Spleen (tissue), 11 donors: ENCODE data around the gene PRICKLE1. TPM values are rescaled to one million over a fixed set of nuclear protein-coding genes. Genes with fewer than 3 reads are reported as not detected.
A peak's percentile ranks its signal among the peaks of the same experiment; 100 is the strongest.

Experiments
- DNase-seq: peaks from one replicate; pipeline ENCODE4 v3.0.0-alpha.2; 2020
- H3K27ac ChIP-seq, 8 donors: fragments of 200-600 bp; sonication (generic) in 7 of 8; 1 replicate in 4 of 8; 2 replicates in 4 of 8; pipeline versions ENCODE4 v1.5.0 to v1.8.0; 2016 to 2021; ENCODE audit warnings: inconsistent platforms in 4 of 8, mild to moderate bottlenecking in 4 of 8, moderate library complexity in 1 of 8
- H3K27me3 ChIP-seq, 7 donors: fragments of 200-600 bp; sonication (generic) in 6 of 7; replicated peaks in 1 of 7; 1 replicate in 4 of 7; 2 replicates in 3 of 7; pipeline versions ENCODE4 v1.5.0 to v1.8.0; 2016 to 2021; ENCODE audit warnings: inconsistent platforms in 3 of 7, mild to moderate bottlenecking in 1 of 7
- H3K36me3 ChIP-seq, 6 donors: fragments of 200-600 bp; sonication (generic) in 5 of 6; 1 replicate in 4 of 6; 2 replicates in 2 of 6; pipeline versions ENCODE4 v1.5.0 to v1.8.0; 2016 to 2021; ENCODE audit warnings: inconsistent platforms in 2 of 6
- H3K4me1 ChIP-seq, 6 donors: fragments of 200-600 bp; sonication (generic) in 5 of 6; 1 replicate in 3 of 6; 2 replicates in 3 of 6; pipeline versions ENCODE4 v1.5.0 to v1.8.0; 2016 to 2021; ENCODE audit warnings: inconsistent platforms in 3 of 6
- H3K4me3 ChIP-seq, 8 donors: fragments of 200-600 bp; sonication (generic) in 7 of 8; 1 replicate in 4 of 8; 2 replicates in 4 of 8; pipeline versions ENCODE4 v1.5.0 to v1.8.0; 2016 to 2021; ENCODE audit warnings: inconsistent platforms in 4 of 8, mild to moderate bottlenecking in 4 of 8, moderate library complexity in 2 of 8
- H3K9me3 ChIP-seq, 8 donors: fragments of 200-600 bp; sonication (generic) in 7 of 8; 1 replicate in 4 of 8; 2 replicates in 4 of 8; pipeline versions ENCODE4 v1.5.0 to v1.8.0; 2016 to 2021; ENCODE audit warnings: inconsistent platforms in 4 of 8
- CTCF ChIP-seq, 11 experiments: fragments of 200-600 bp in 7 of 11; fragments of 450-650 bp in 4 of 11; sonication (generic) in 4 of 11; IDR thresholded peaks in 8 of 11; conservative IDR thresholded peaks in 3 of 11; 1 replicate in 7 of 11; 2 replicates in 4 of 11; pipeline versions ENCODE4 v1.4.0 to v1.8.0; 2016 to 2021; ENCODE audit warnings: antibody characterized with exemption in 11 of 11, inconsistent platforms in 4 of 11, mild to moderate bottlenecking in 1 of 11
- POLR2A ChIP-seq, 3 donors: fragments of 450-650 bp; IDR thresholded peaks; one replicate each; pipeline ENCODE4 v1.5.1; 2017; ENCODE audit warnings: antibody characterized with exemption in 3 of 3, mild to moderate bottlenecking in 1 of 3
- POLR2AphosphoS5 ChIP-seq, 3 donors: sonication (generic); formaldehyde crosslinking; IDR thresholded peaks; one replicate each; pipeline ENCODE4 v1.5.1; 2017; ENCODE audit warnings: antibody characterized with exemption in 3 of 3
- WGBS, 5 donors: extraction: QIAGEN DNeasy Blood & Tissue Kit in 3 of 5; methylation state at CpG; one replicate each; pipeline versions ENCODE4 v1.1.5 to v1.1.7; 2013 to 2018; 5-methylcytosine and 5-hydroxymethylcytosine counted together
- intact Hi-C: fragments of 100-400 bp; cut with DNase I; formaldehyde crosslinking; loops from one replicate; pipeline ENCODE4 v1.15.0; 2023; ENCODE audit warnings: low total_unique reads
- polyA plus RNA-seq, 3 donors: library from polyadenylated mRNA; stranded (reverse); fragments of 200-250 nt; gene quantifications; one replicate each; pipeline ENCODE4 v1.2.1, GENCODE V29; 2013
- total RNA-seq, 7 donors: library from RNA; depleted of rRNA in 3 of 7; stranded (reverse); fragments of >200 nt in 3 of 7; fragmentation: NEBNext Ultra II Directional in 4 of 7; extraction: Animal tissue kit (Norgen Biotek cat#: 25700) in 4 of 7; gene quantifications; one replicate each; pipeline versions ENCODE4 v1.1.0 to v1.2.1, GENCODE V29; 2016 to 2021
- donor health status: healthy with polysubstance abuse.
- donor health status: DM: no; HTN: no; CAD: no; lungs with moderate emphysema.
- donor health status: DM: no; HTN: no; CAD: no.
- donor health status: Bipolar disorder and iron deficiency.
- donor health status: healthy.
- donor health status: DM: no; HTN: no; CAD: no.
- donor health status: DM: yes; HTN: yes; CAD: no.

PRICKLE1 gene
- total and polyA plus RNA-seq, 10 donors = 5.1 to 73.0 (median 29.3) TPM

- intact Hi-C loops = no loop called here
- Histone ChIP-seq H3K4me1 (peaks cover 0 to 28% (median 12%) of the 10 kb centered on the region in 6 donors), H3K4me3 (no peak overlapping the region), H3K36me3 (no peaks in the 10 kb centered on the region), H3K27ac (no peak overlapping the region), H3K9me3 (no peaks in the 10 kb centered on the region), H3K27me3 (no peaks in the 10 kb centered on the region)
- TF ChIP-seq POLR2AphosphoS5 (IDR thresholded peaks at IDR 0.05) (no peak), CTCF (IDR thresholded peaks at IDR 0.05 in 8 of 11, conservative IDR thresholded peaks at IDR 0.05 in 3 of 11) (no peak), POLR2A (IDR thresholded peaks at IDR 0.05) (no peak)
- 36 to 49% (median 42%) methylated on average over 1 of the region's 1 CpG for whole genome bisulfite sequencing, 5 donors
- no peak for DNase-seq
These were observed 13.8 kb downstream of the PRICKLE1 start for GRCh38 chr12:42575717-42576116.

GRCh38 chr12:42574851-42575266 is 14.7 kb downstream of the PRICKLE1 start:
- Histone ChIP-seq H3K9me3 (no peaks in the 10 kb centered on the region), H3K36me3 (no peaks in the 10 kb centered on the region), H3K4me3 (no peak overlapping the region), H3K27ac (peak overlapping the region in 2 of 8 donors; percentile 2 to 18), H3K4me1 (peaks cover 0 to 28% (median 12%) of the 10 kb centered on the region in 6 donors), H3K27me3 (no peaks in the 10 kb centered on the region)
- TF ChIP-seq POLR2AphosphoS5 (IDR thresholded peaks at IDR 0.05) = no peak
- no peak for TF ChIP-seq CTCF (IDR thresholded peaks at IDR 0.05 in 8 of 11, conservative IDR thresholded peaks at IDR 0.05 in 3 of 11)
- DNase-seq = no peak
- intact Hi-C loops = no loop called here

- Histone ChIP-seq H3K27ac (no peak overlapping the region), H3K4me1 (peaks cover 0 to 30% (median 8%) of the 10 kb centered on the region in 6 donors), H3K4me3 (no peak overlapping the region), H3K36me3 (no peaks in the 10 kb centered on the region), H3K27me3 (no peaks in the 10 kb centered on the region), H3K9me3 (no peaks in the 10 kb centered on the region)
- no peak for DNase-seq
- 90 to 95% (median 92%) methylated on average over 2 of the region's 2 CpGs for WGBS, 5 donors
- TF ChIP-seq POLR2AphosphoS5 (IDR thresholded peaks at IDR 0.05) (no peak), CTCF (IDR thresholded peaks at IDR 0.05 in 8 of 11, conservative IDR thresholded peaks at IDR 0.05 in 3 of 11) (no peak), POLR2A (IDR thresholded peaks at IDR 0.05) (no peak)
- intact Hi-C loops = no loop called here
These were observed 18.1 kb downstream of the PRICKLE1 start for GRCh38 chr12:42571327-42572009.

GRCh38 chr12:42570076-42570475 is 19.5 kb downstream of the PRICKLE1 start:
- Histone ChIP-seq H3K27me3 (no peaks in the 10 kb centered on the region), H3K4me1 (peaks cover 0 to 32% (median 9%) of the 10 kb centered on the region in 6 donors), H3K27ac (no peak overlapping the region), H3K4me3 (no peak overlapping the region), H3K36me3 (no peaks in the 10 kb centered on the region), H3K9me3 (no peaks in the 10 kb centered on the region)
- TF ChIP-seq POLR2AphosphoS5 (IDR thresholded peaks at IDR 0.05) (no peak), CTCF (IDR thresholded peaks at IDR 0.05 in 8 of 11, conservative IDR thresholded peaks at IDR 0.05 in 3 of 11) (no peak), POLR2A (IDR thresholded peaks at IDR 0.05) (no peak)
- no peak for DNase-seq
- WGBS, 5 donors = 87 to 99% (median 90%) methylated on average over 2 of the region's 2 CpGs
- intact Hi-C loops = no loop called here
